GM19372 (cell line): ENCODE results near the gene CPSF6.

Source experiments
- ATAC-seq: cut with Tn5 transposase; IDR thresholded peaks from one replicate; pipeline ENCODE4 v1.9.1; 2021; ENCODE audit warnings: mild to moderate bottlenecking, low read depth, moderate library complexity; ENCODE audit not compliant: unreplicated experiment

CPSF6 gene

GRCh38 chr12:69318225-69318624 is 78.9 kb downstream of the CPSF6 start:
- no peak for ATAC-seq

- ATAC-seq = no peak
These were observed 82.0 kb downstream of the CPSF6 start for GRCh38 chr12:69321351-69321750.
